NCI-H2171 (cell line): ENCODE data around the gene SLPI.
A peak's percentile ranks its signal among the peaks of the same experiment; 100 is the strongest.

Source experiments
- DNase-seq: peaks from one replicate; lab custom pipeline; 2025; lab: John Stamatoyannopoulos, UW

The SLPI gene

GRCh38 chr20:45254383-45255262 lies at the start of gene SLPI:
Gene SLPI (minus strand): TSS chr20:45254564. CDS start chr20:45254543, 21 bp downstream.
- no peak for DNase-seq

GRCh38 chr20:45303586-45304463 lies 49.5 kb upstream of the SLPI start:
- no peak for DNase-seq

GRCh38 chr20:45301824-45302271 lies 47.5 kb upstream of the SLPI start:
- no peak for DNase-seq

- DNase-seq, result no peak
Measured at GRCh38 chr20:45300961-45301360, 46.6 kb upstream of the SLPI start.

- DNase-seq, result no peak
Measured at GRCh38 chr20:45299786-45300185, 45.4 kb upstream of the SLPI start.

GRCh38 chr20:45297786-45298497 lies 43.6 kb upstream of the SLPI start:
- DNase-seq, result no peak

- no peak for DNase-seq
Measured at GRCh38 chr20:45294659-45295058, 40.3 kb upstream of the SLPI start.

GRCh38 chr20:45294003-45294368 lies 39.6 kb upstream of the SLPI start:
- no peak for DNase-seq

GRCh38 chr20:45293041-45294002 lies 39.0 kb upstream of the SLPI start:
- DNase-seq, result peak; percentile 88

GRCh38 chr20:45292343-45292742 lies 38.0 kb upstream of the SLPI start:
- DNase-seq, result no peak

- no peak for DNase-seq
Measured at GRCh38 chr20:45291526-45291925, 37.2 kb upstream of the SLPI start.

- DNase-seq, result peak; percentile 57
Measured at GRCh38 chr20:45290677-45291355, 36.5 kb upstream of the SLPI start.

GRCh38 chr20:45289942-45290676 lies 35.7 kb upstream of the SLPI start:
- no peak for DNase-seq

GRCh38 chr20:45288860-45289259 lies 34.5 kb upstream of the SLPI start:
- no peak for DNase-seq

GRCh38 chr20:45288376-45288775 lies 34.0 kb upstream of the SLPI start:
- DNase-seq, result no peak

- DNase-seq, result no peak
Measured at GRCh38 chr20:45283551-45284057, 29.2 kb upstream of the SLPI start.

GRCh38 chr20:45282700-45283550 lies 28.6 kb upstream of the SLPI start:
- DNase-seq, result no peak

- DNase-seq, result no peak
Measured at GRCh38 chr20:45279992-45280391, 25.6 kb upstream of the SLPI start.

- no peak for DNase-seq
Measured at GRCh38 chr20:45275338-45275737, 21.0 kb upstream of the SLPI start.
